ENCODE data around the gene PAX2. TPM values are rescaled to one million over a fixed set of nuclear protein-coding genes. Genes with fewer than 3 reads are reported as not detected.

PAX2 gene
- total RNA-seq, 2 donors from 2014 or later = 0.93 to 0.99 TPM

- H3K9ac ChIP-seq (ENCODE audit: extremely low read depth, low read length, poor library complexity, severe bottlenecking) = no peak overlapping the region
- Mint-ChIP-seq H3K27me3 (ENCODE audit: insufficient read depth) (peaks cover 98% of the 10 kb centered on the region), H3K4me1 (peaks cover 29% of the 10 kb centered on the region), H3K9me3 (no peaks in the 10 kb centered on the region), H3K36me3 (ENCODE audit: low read depth) (no peaks in the 10 kb centered on the region), H3K27ac (no peak overlapping the region), H3K4me3 (no peak overlapping the region)
- no peaks in the 10 kb centered on the region for H3K4me1 ChIP-seq (ENCODE audit: control insufficient read depth, insufficient read depth, low read length)
- H3K4me3 ChIP-seq (ENCODE audit: low read length) = no peak overlapping the region
- WGBS, 2 experiments (ENCODE audit: insufficient coverage in 1 of 2, insufficient read length in 1 of 2) = 23% methylated on average over 20 to 37 of the region's 37 CpGs
- peaks cover 100% of the 10 kb centered on the region for H3K27me3 ChIP-seq (ENCODE audit: control insufficient read depth, insufficient read depth, low read length, poor library complexity, severe bottlenecking)
- no peak for DNase-seq
- no peaks in the 10 kb centered on the region for H3K36me3 ChIP-seq (ENCODE audit: control insufficient read depth, insufficient read depth, low read length)
- no peak overlapping the region for H3K27ac ChIP-seq (ENCODE audit: low read depth, low read length)
- H3K9me3 ChIP-seq (ENCODE audit: control insufficient read depth, low read length) = no peaks in the 10 kb centered on the region
- TF ChIP-seq CTCF (conservative IDR thresholded peaks at IDR 0.05) = no peak
Observed at GRCh38 chr10:100750291-100751210, 5.2 kb downstream of the PAX2 start.

- Mint-ChIP-seq H3K27ac (no peak overlapping the region), H3K36me3 (ENCODE audit: low read depth) (no peaks in the 10 kb centered on the region), H3K27me3 (ENCODE audit: insufficient read depth) (peaks cover 100% of the 10 kb centered on the region), H3K9me3 (no peaks in the 10 kb centered on the region), H3K4me1 (peaks cover 25% of the 10 kb centered on the region), H3K4me3 (no peak overlapping the region)
- peaks cover 100% of the 10 kb centered on the region for H3K27me3 ChIP-seq (ENCODE audit: control insufficient read depth, insufficient read depth, low read length, poor library complexity, severe bottlenecking)
- H3K9ac ChIP-seq (ENCODE audit: extremely low read depth, low read length, poor library complexity, severe bottlenecking) = no peak overlapping the region
- peaks cover 5% of the 10 kb centered on the region for H3K4me1 ChIP-seq (ENCODE audit: control insufficient read depth, insufficient read depth, low read length)
- no peak overlapping the region for H3K27ac ChIP-seq (ENCODE audit: low read depth, low read length)
- WGBS, 2 experiments (ENCODE audit: insufficient coverage in 1 of 2, insufficient read length in 1 of 2) = 57 to 66% methylated on average over 4 to 7 of the region's 7 CpGs
- DNase-seq = no peak
- no peaks in the 10 kb centered on the region for H3K36me3 ChIP-seq (ENCODE audit: control insufficient read depth, insufficient read depth, low read length)
- H3K4me3 ChIP-seq (ENCODE audit: low read length) = no peak overlapping the region
- no peaks in the 10 kb centered on the region for H3K9me3 ChIP-seq (ENCODE audit: control insufficient read depth, low read length)
- TF ChIP-seq CTCF (conservative IDR thresholded peaks at IDR 0.05) = no peak
Observed at GRCh38 chr10:100751211-100751933, 6.0 kb downstream of the PAX2 start.

GRCh38 chr10:100755821-100756220 lies 10.4 kb downstream of the PAX2 start:
- H3K27me3 ChIP-seq (ENCODE audit: control insufficient read depth, insufficient read depth, low read length, poor library complexity, severe bottlenecking) = peaks cover 89% of the 10 kb centered on the region
- Mint-ChIP-seq H3K27ac (no peak overlapping the region), H3K27me3 (ENCODE audit: insufficient read depth) (peaks cover 98% of the 10 kb centered on the region), H3K9me3 (no peaks in the 10 kb centered on the region), H3K4me1 (peaks cover 41% of the 10 kb centered on the region), H3K4me3 (no peak overlapping the region), H3K36me3 (ENCODE audit: low read depth) (no peaks in the 10 kb centered on the region)
- TF ChIP-seq CTCF (conservative IDR thresholded peaks at IDR 0.05) = no peak
- H3K4me1 ChIP-seq (ENCODE audit: control insufficient read depth, insufficient read depth, low read length) = peaks cover 22% of the 10 kb centered on the region
- H3K36me3 ChIP-seq (ENCODE audit: control insufficient read depth, insufficient read depth, low read length) = no peaks in the 10 kb centered on the region
- DNase-seq = no peak
- no peak overlapping the region for H3K4me3 ChIP-seq (ENCODE audit: low read length)
- no peaks in the 10 kb centered on the region for H3K9me3 ChIP-seq (ENCODE audit: control insufficient read depth, low read length)
- no peak overlapping the region for H3K27ac ChIP-seq (ENCODE audit: low read depth, low read length)
- H3K9ac ChIP-seq (ENCODE audit: extremely low read depth, low read length, poor library complexity, severe bottlenecking) = no peak overlapping the region
- 86% methylated on average over 1 of the region's 1 CpG; no CpG with 5 or more reads in 1 of the 2 experiments for WGBS, 2 experiments (ENCODE audit: insufficient coverage in 1 of 2, insufficient read length in 1 of 2)

Data from endodermal cell (in vitro differentiated cells).